Measurements from ENCODE around the gene LRRC75A.
"Not testable (repeated sequence)": the region's sequence is repeated elsewhere in the genome, so short reads cannot be mapped to it uniquely, and the experiment has no call there.

The LRRC75A gene

DNA sequence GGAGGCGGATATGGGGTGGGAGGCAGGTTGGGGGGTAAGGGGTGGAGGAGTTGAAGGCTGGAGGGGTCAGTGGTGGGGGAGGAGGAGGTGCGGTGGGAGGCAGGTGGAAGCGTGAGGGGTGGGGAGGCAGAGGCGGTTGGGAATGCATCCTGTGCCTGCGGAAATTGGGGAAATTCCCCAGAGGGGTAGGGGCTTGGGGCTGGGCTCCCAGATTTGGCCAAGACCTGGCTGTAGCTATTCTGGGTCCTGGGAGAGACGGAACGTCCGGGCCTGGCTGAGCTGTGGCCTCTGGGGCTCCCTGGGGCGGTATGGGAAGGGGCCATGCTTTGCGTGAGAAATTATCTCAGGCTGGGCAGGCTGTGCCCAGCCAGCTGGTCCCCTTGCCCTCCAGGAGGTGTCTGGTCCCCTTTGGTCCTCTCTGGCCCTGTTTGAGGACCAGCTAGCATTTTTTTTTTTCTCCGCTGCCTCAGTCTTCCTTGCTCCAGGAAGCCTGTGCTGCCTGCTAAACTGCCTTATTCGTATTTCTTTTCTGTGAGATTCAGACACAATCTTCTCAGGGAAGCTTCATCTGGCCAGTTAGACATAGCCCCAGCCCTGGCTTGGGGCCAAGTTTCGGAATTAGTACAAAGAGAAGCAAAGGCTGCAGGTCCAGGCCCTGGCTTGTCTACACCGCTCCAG is 83.9 kb downstream of the LRRC75A start:
- DNase-seq: peak in 32 of 56 donors; percentile 11 to 70 (median 32)

DNA sequence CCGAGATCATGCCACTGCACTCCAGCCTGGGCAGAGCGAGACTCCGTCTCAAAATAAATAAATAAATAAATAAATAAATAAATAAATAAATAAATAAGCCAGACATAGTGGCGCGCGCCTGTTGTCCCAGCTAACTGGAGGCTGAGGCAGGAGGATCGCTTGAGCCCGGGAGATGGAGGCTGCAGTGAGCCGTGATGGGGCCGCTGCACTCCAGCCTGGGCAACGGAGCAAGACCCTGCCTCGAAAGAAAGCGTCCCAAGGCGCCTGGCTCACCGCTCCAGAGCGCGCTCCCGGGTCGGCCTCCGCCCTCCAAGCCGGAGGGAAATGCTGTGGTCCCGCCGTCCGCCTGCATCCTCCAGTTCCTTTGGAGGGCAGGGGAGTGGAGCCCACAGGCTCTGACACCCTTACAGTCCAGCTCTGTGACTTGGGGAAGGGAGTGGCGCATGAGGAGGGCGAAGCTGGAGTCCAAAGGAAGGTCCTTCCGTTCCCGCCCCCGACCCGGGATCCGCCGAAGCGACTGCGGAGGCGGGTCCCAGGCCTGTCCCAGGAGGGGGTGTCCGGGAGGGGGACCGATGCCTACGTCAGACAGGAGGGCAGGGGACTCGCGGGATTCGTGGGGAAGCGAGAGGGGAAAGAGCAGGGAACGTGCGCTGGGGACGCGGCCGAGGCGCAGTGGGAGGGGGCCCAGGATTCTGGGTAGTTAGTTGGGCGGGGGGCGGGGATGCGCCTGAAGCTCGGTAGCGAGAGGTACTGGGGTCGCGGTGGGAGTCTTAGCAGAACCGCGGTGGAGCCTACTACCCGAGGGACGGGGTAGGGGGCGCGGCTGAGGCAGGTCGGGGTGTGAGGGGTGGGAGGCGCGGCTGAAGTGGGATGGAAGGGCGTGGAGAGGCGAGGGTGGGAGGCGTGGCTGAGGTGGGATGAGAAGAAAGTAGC is 85.0 kb downstream of the LRRC75A start:
- peak in 5 of 56 donors; percentile 33 to 70 (median 38) for DNase-seq

DNA sequence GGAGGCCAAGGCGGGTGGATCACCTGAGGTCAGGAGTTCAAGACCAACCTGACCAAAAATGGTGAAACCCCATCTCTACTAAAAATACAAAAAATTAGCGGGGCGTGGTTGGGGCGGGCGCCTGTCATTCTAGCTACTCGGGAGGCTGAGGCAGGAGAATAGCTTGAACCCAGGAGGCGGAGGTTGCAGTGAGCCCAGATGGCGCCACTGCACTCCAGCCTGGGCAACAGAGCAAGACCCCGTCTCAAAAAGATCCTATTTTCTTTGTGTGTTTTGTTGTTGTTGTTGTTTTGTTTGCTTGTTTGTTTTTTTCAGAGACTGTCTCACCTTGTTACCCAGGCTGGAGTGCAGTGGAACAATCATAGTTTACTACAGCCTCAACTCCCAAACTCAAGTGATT is 88.1 kb downstream of the LRRC75A start:
- DNase-seq: not testable (repeated sequence)

DNA sequence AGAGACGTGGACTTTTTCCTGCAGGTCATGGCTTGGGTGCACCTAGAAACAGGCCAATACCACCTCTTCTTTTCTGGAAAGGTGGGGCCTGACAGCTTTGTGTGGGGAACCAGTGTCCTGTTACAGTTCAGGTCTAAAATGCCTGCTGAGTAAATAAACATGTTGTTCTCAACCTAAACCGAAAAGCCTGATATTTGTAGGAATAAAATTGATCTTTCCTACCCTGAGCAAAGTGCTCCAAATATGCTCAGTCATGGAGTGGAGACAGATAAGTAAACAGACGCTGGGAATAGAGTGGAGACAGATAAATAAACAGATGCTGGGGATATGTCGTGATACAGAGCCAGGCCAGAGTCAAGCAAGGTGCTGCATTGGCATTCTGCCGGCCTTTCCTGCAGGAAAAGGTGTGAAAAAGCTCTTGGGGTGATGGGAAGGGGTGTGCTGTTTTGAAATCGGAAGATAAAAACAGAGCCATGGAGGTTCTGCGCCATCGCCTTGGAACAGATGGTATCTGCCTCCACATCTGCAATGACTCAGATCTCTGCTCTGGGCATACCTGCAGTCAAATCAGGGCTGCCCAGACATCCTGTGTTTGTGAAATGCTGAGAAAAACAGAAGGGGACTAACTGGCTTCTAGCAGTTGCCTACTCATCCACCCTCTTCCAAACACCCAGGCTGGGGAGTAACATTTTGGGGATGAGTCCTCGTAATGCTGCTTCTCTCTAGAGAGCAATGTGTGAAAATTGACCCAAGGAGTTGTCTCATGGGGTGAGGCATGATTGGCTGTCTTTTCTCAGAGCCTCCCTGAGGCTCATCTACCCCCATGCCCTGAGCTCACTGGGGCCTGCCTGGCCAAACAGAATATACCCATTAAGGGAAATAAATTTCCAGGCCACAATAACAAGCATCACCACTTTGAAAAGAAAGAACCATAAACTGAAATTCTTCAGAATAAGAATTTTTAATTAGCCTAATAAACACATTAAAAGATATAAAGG is 93.4 kb downstream of the LRRC75A start:
- peak in 4 of 56 donors; percentile 16 to 52 (median 20) for DNase-seq

DNA sequence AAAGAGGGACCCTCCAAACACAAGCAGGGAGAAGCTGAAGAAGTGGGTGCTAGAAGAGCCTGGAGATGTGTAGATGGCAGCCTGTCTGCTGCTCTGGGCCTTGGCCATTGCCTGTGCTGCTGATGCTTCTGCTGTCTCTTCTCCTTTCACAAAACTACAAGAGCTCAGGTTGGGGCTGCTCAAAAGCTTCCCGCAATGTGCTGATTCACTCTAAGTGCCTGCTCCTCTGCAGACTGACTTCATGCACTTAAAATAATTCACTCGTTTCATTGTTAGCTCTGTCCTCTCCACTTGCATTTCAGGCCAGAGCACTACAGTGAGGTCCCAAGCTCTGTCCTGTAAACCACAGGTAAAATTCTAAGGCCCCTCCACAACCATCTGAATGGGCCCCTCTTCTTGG is 95.3 kb downstream of the LRRC75A start:
- peak in 2 of 56 donors; percentile 13 to 24 for DNase-seq

DNA sequence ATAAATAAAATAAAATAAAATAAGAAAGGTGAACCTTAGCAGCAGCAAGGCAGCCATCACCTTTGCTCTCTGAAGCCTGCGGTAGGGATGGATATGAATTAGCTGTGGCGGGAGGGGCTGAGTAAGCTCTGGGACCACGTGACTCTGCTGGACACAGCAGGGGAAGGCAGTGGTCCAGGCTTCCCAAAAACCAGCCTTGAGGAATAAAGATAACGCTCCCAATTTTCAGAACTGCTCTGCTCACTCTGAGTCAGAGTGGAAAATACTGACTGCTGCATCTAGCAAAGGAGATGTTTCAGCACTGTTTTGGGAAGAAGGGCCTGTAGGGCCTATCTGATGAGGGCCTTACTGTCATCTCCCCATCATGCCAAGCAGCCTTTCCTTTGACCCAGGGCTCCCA is 96.1 kb downstream of the LRRC75A start:
- not testable (repeated sequence) for DNase-seq

DNA sequence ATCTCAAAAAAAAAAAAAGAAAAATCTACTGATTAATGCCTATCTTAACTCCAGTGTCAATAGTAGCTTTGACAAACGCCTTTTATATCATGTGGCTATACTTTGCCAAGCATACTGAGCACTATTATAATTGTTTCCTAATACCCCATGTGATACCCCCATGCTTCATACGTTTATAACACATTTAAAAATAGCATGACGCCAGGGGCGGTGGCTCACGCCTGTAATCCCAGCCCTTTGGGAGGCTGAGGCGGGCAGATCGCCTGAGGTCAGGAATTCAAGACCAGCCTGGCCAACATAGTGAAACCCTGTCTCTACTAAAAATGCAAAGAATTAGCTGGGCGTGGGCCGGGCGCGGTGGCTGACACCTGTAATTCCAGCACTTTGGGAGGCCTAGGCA is 99.5 kb downstream of the LRRC75A start:
- not testable (repeated sequence) for DNase-seq
